Measurements from ENCODE around the gene SNED1.

SNED1 gene

DNA sequence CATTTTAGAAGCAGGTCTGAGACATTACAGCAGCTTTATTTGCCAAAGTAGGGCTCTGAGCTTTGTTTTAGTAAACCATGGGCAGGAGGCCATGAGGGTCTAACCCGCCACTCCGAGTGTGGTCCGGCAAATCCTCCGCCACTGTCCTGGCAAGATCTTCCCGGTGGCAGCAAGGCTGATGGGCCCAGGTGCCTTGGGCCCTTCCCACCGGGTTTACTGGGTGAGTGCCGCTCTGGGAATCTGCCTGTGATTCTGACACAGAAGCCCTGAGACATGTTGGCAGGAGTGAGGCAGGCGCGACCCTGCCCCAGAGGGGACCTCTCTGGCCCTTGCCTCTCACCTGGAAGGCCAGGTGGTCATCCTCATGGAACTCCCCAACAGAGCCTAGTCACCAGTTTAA, 73.7 kb downstream of the SNED1 start:
- no peak for TF ChIP-seq CTCF (IDR thresholded peaks at IDR 0.05)

GRCh38 chr2:241072553-241073165, 74.2 kb downstream of the SNED1 start:
- H3K36me3 ChIP-seq = peaks cover 19% of the 10 kb centered on the region

More for the DNA sequence above, 73.7 kb downstream of the SNED1 start:
- H3K9me3 ChIP-seq = no peaks in the 10 kb centered on the region
- no peaks in the 10 kb centered on the region for H3K27me3 ChIP-seq
- H3K4me1 ChIP-seq (ENCODE audit: control insufficient read depth in 1 of 2, insufficient read depth in 1 of 2, low read depth in 1 of 2, low read length in 1 of 2) = no peaks in the 10 kb centered on the region
- H3K4me3 ChIP-seq (ENCODE audit: low read depth in 1 of 2, low read length in 1 of 2) = no peak overlapping the region
- no peak overlapping the region for H3K27ac ChIP-seq
- H3K36me3 ChIP-seq = peaks cover 19% of the 10 kb centered on the region

GRCh38 chr2:241073166-241074064, 75.0 kb downstream of the SNED1 start:
- no peak overlapping the region for H3K27ac ChIP-seq
- no peak for TF ChIP-seq CTCF (IDR thresholded peaks at IDR 0.05)
- H3K36me3 ChIP-seq = peaks cover 19% of the 10 kb centered on the region
- H3K9me3 ChIP-seq = no peaks in the 10 kb centered on the region
- no peak overlapping the region for H3K4me3 ChIP-seq (ENCODE audit: low read depth in 1 of 2, low read length in 1 of 2)
- H3K27me3 ChIP-seq = no peaks in the 10 kb centered on the region
- H3K4me1 ChIP-seq (ENCODE audit: control insufficient read depth in 1 of 2, insufficient read depth in 1 of 2, low read depth in 1 of 2, low read length in 1 of 2) = no peaks in the 10 kb centered on the region

More at GRCh38 chr2:241072553-241073165, 74.2 kb downstream of the SNED1 start:
- Histone ChIP-seq H3K27me3 (no peaks in the 10 kb centered on the region), H3K27ac (no peak overlapping the region), H3K4me3 (ENCODE audit: low read depth in 1 of 2, low read length in 1 of 2) (no peak overlapping the region), H3K4me1 (ENCODE audit: control insufficient read depth in 1 of 2, insufficient read depth in 1 of 2, low read depth in 1 of 2, low read length in 1 of 2) (no peaks in the 10 kb centered on the region), H3K9me3 (no peaks in the 10 kb centered on the region)
- TF ChIP-seq CTCF (IDR thresholded peaks at IDR 0.05) = no peak

DNA sequence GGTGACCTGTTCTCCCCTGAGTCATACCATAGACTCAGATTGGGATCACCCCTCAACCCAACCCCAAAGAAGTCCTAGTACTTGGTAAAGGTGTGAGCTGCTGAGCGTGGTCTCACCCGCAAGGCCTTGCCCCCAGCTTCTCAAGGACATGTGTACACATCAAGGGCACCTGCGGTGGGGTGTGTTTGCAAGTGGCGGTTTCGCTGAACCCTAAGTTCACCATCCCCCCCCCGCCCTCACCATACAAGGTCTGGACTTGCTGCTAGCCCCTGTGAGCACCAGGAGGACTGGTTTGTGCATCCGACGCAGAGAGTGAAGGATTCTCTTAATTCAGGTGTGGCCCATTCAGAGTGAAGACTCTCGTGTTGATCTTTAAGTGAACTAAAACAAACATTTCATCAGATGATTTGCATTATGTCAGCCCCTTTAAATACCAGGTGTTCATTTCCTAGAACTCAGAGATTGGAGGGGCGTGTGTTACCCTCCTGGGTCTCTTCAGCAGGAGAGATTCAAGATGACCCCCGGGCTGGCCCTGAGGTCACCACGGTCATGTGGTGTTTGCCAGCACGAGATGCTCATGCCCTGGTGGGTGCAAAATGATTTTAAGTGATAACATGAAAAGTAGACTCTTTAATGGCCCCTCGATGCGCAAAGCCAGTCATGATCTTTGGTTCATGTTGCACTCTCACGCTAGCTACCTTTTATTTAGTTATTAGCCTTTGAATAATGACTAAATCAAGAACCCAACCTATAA, 75.8 kb downstream of the SNED1 start:
- no peaks in the 10 kb centered on the region for H3K9me3 ChIP-seq
- no peaks in the 10 kb centered on the region for H3K27me3 ChIP-seq
- no peak overlapping the region for H3K4me3 ChIP-seq (ENCODE audit: low read depth in 1 of 2, low read length in 1 of 2)
- H3K4me1 ChIP-seq (ENCODE audit: control insufficient read depth in 1 of 2, insufficient read depth in 1 of 2, low read depth in 1 of 2, low read length in 1 of 2) = no peaks in the 10 kb centered on the region
- H3K27ac ChIP-seq = no peak overlapping the region
- H3K36me3 ChIP-seq = peaks cover 19% of the 10 kb centered on the region
- TF ChIP-seq CTCF (IDR thresholded peaks at IDR 0.05) = no peak

- no peak for TF ChIP-seq CTCF (IDR thresholded peaks at IDR 0.05)
- Histone ChIP-seq H3K27ac (no peak overlapping the region), H3K4me1 (ENCODE audit: control insufficient read depth in 1 of 2, insufficient read depth in 1 of 2, low read depth in 1 of 2, low read length in 1 of 2) (no peaks in the 10 kb centered on the region), H3K9me3 (no peaks in the 10 kb centered on the region), H3K4me3 (ENCODE audit: low read depth in 1 of 2, low read length in 1 of 2) (no peak overlapping the region), H3K36me3 (peaks cover 19% of the 10 kb centered on the region), H3K27me3 (no peaks in the 10 kb centered on the region)
These were observed 76.6 kb downstream of the SNED1 start for GRCh38 chr2:241074901-241075540.

Data from neutrophil (primary cell).